ENCODE measurements around the gene DIO3. TPM values are rescaled to one million over a fixed set of nuclear protein-coding genes. Genes with fewer than 3 reads are reported as not detected.
"Not testable (repeated sequence)": the region's sequence is repeated elsewhere in the genome, so short reads cannot be mapped to it uniquely, and the experiment has no call there.

DIO3 gene
- total RNA-seq, 1 donor from 2014 or later: 0.13 TPM

GRCh38 chr14:101557811-101558738 is 3.2 kb upstream of the DIO3 start:
- peak; percentile 17 for ATAC-seq
- DNase-seq (ENCODE audit: low spot score): no peak

GRCh38 chr14:101558739-101559240 is 2.5 kb upstream of the DIO3 start:
- ATAC-seq (no peak), DNase-seq (ENCODE audit: low spot score) (no peak)

GRCh38 chr14:101559250-101559623 is 2.1 kb upstream of the DIO3 start:
- no peak for ATAC-seq
- DNase-seq (ENCODE audit: low spot score): no peak

- DNase-seq (ENCODE audit: low spot score): no peak
- peak; percentile 70 for ATAC-seq
These were observed 1.4 kb upstream of the DIO3 start for GRCh38 chr14:101559624-101560533.

- no peak for ATAC-seq
- no peak for DNase-seq (ENCODE audit: low spot score)
These were observed 671 bp upstream of the DIO3 start for GRCh38 chr14:101560534-101561113.

- DNase-seq (ENCODE audit: low spot score) (no peak), ATAC-seq (no peak)
These were observed 699 bp downstream of the DIO3 start for GRCh38 chr14:101561897-101562490.

GRCh38 chr14:101562659-101563351 is 1.5 kb downstream of the DIO3 start:
- DNase-seq (ENCODE audit: low spot score) (no peak), ATAC-seq (no peak)

- DNase-seq (ENCODE audit: low spot score): no peak
- ATAC-seq: no peak
These were observed 2.0 kb downstream of the DIO3 start for GRCh38 chr14:101563352-101563653.

GRCh38 chr14:101563654-101564443 is 2.6 kb downstream of the DIO3 start:
- DNase-seq (ENCODE audit: low spot score) (no peak), ATAC-seq (no peak)

GRCh38 chr14:101564444-101564776 is 3.1 kb downstream of the DIO3 start:
- ATAC-seq: no peak
- no peak for DNase-seq (ENCODE audit: low spot score)

GRCh38 chr14:101564819-101565698 is 3.8 kb downstream of the DIO3 start:
- no peak for ATAC-seq
- no peak for DNase-seq (ENCODE audit: low spot score)

- no peak for ATAC-seq
- no peak for DNase-seq (ENCODE audit: low spot score)
These were observed 6.0 kb downstream of the DIO3 start for GRCh38 chr14:101567252-101567651.

- no peak for ATAC-seq
- DNase-seq (ENCODE audit: low spot score): no peak
These were observed 9.7 kb downstream of the DIO3 start for GRCh38 chr14:101571004-101571403.

GRCh38 chr14:101572526-101572925 is 11.2 kb downstream of the DIO3 start:
- not testable (repeated sequence) for DNase-seq (ENCODE audit: low spot score)

GRCh38 chr14:101573289-101573688 is 12.0 kb downstream of the DIO3 start:
- DNase-seq (ENCODE audit: low spot score) (no peak), ATAC-seq (no peak)

More at GRCh38 chr14:101572526-101572925, 11.2 kb downstream of the DIO3 start:
- not testable (repeated sequence) for ATAC-seq

- no peak for ATAC-seq
- DNase-seq (ENCODE audit: low spot score): no peak
These were observed 14.3 kb downstream of the DIO3 start for GRCh38 chr14:101575581-101575980.

- DNase-seq (ENCODE audit: low spot score): no peak
- ATAC-seq: no peak
These were observed 16.1 kb downstream of the DIO3 start for GRCh38 chr14:101577221-101577909.

- no peak for ATAC-seq
- no peak for DNase-seq (ENCODE audit: low spot score)
These were observed 17.2 kb downstream of the DIO3 start for GRCh38 chr14:101578489-101578888.

Data from left lobe of liver (tissue), 2 donors.